ENCODE results near the gene KDM4B.

The KDM4B gene

DNA sequence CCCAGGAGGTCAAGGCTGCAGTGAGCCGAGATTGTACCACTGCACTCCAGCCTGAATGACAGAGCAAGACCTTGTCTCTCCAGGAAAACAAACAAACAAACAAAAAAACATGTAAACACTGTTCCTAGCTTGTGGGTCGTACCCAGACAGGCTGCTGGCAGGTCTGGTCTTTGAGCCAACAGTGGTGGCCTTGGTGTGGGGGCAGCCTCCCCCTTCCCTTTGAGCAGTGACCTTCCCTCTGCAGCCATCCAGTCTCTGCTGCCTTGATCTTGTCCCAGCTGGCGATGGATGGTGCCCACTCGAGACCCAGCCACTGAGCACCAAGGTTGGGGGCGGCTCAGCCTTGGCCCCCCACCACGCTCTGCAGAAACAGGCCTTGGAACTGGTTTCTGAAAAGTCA lies 143.3 kb downstream of the KDM4B start:
- no peak for DNase-seq

DNA sequence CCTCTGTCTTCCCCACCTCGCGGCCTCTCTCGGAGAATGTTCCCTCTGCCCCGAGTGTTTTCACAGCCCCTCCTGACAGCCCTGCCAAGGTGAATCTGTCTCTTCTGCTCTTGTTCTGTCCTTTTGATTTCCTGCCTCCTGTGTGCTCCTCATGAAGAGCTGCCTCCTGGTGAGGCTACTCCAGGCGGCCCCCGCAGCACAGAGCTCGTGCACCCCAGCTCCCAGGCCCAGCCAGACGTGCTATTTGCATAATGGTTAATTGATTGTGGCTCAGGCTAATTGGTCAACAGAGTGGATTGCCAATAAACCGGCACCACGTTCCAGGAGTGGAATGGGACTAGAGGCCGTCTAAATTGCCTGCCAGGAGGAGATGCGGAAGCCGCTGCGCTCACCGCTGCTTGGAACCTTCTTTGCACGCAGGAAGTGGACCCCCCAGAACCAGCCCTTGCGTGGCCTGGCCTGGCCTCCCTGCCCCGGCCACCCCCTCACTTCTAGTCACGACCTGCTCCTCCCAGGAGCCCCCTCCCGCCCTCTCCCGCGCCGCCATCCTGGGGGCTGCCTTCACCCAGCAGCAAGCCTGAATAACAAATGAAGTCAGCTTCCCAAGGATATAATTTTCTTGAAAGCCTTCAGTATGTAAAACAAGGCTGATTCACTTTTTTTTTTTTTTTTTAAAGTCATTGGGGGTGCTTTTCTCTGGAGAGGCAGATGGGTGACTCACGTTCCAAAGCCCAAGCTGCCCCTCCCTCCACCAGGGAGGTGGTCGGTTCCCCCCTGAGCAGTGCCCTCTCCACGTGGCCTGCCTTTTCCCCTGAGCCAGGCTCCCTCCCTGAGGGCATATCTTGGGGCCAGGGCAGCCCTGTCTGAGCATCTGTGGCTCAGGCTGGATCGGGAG lies 144.0 kb downstream of the KDM4B start:
- DNase-seq, result no peak

DNA sequence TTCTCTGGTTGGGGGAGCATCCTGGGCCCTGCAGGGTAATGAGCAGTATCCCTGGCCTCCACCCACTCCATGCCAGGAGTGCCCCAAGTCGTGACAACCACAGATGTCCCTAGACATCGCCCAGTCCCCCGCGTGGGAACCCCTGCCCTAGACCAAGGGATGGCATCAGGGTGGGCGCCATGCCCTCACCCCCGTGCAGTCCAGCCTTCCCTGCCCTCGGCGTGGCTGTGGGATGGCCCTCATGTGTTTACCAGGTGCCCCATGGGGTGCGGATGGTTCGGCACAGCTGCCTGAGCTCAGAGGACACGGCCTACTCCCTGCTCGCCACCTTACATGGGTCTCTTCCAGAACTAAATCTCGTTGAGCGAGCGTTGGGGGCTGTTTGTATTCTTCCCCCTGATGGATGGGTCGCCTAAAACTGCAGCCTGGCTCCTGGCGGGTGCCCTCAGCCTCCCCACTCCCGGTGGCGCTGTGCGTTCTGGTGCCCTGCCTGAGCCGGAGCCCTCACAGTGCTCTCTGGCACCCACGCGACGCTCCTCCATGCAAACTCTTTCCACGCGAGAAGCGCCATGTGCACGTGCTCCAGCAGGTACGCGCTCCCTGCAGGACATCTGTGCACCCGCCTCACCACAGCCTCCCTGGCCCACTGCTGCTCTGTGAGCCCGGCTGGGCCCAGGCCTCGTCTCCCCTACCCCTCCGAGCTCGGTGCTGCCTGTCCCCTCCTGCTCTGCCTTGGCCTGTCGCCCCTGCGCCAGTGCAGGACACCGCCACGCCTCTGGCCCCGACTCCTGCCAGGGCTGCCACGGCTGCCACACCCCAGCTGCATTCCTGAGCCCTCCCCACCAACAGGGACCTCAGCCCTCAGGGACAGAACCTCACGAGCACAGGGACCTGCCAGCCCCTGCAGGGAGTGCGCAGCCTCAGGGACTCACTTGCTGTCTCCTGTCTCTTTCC lies 145.0 kb downstream of the KDM4B start:
- no peak for DNase-seq

DNA sequence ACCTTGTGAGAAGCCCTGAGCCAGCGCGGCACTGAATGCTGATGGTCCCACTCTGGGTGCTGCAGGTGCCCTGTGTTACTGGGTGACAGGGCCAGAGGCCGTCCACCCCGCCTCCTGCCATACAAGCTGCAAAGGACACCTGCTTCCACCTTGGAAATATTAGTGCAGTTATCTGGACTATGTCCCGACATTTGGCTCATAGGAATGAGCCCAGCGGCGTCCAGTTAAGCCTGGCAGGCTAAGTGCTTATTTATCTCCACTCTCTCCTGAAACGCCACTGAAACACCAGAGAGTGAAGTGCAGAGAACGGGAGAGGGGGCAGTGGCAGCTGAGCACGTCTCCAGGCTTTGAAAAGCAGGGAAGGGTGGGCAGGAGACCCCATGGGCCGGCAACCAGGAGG lies 145.8 kb downstream of the KDM4B start:
- DNase-seq, result no peak

DNA sequence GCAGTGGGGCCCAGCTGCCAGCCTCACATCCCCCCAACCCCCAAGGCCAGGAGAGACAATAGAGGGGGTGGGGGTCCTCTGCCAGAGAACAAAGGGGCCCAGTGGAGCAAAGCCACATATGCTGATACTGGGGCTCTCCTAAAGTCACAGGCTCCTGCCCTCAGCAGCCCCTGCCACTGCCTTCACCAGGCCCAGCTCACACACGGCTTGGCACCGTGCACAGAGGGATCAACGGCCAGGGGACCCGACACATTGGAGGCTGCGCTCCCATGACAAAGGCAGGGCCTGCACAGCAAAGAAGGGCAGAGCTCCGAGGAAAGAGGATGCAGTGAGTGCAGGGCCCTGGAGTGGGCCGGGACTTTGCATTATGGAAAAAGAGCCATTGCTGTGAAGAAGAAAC lies 146.4 kb downstream of the KDM4B start:
- DNase-seq, result no peak

DNA sequence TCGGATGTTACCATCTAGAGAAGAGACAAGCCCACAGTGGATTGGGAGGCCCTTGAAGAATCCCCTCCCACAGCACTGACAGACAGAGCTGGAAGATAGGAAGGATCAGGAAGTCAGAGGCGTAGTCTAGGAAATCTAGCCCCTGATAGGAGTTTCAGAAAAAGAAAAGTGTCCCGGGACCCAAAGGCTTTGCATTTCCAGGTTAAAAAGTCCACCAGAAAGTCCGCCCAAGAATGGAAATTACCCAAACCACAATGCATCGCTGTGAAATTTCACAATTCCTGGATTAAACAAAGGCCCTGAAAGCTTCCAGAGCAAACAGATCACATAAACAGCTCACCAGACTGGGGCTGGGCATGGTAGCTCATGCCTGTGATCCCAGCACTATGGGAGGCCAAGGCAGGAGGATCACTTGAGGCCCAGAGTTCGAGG lies 146.9 kb downstream of the KDM4B start:
- DNase-seq, result no peak

DNA sequence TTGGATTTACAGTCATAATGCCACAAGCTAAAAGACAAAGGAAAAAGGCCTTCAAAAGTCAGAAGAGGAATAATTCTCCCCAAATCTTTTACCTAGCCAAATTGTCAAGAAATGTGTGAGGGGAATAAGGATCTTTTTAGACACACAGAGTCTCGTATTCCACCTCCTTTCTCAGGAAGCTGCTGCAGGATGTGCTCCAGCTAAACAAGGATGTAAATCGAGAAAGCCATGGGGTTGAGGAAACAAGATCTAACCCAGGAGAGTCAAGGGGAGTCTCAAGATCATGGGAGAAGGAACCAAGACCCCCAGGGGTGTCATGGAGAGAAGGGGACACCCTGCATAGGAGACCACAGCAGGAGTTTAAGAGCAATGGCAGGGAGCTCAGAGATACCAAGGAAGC lies 147.4 kb downstream of the KDM4B start:
- DNase-seq, result no peak

DNA sequence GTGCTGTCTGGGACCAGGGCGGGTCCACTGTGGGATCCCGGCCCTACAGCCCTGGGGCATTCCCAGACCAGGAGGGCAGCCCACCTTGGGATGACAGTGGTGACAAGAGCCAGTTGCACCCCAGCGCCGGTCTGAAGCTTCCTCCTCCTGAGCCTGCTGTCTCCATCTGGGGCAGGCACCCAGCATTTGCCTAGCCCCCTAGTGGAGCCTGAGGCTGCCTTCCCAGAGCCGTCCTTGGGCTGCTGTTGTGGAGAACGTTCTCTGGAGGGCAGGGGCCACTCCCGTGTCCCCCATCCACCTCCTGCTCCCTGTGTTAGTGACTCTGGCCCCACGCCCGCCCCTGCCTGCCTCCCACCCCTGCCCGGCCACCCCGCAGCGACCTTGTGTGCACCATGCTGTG lies 148.5 kb downstream of the KDM4B start:
- no peak for DNase-seq

DNA sequence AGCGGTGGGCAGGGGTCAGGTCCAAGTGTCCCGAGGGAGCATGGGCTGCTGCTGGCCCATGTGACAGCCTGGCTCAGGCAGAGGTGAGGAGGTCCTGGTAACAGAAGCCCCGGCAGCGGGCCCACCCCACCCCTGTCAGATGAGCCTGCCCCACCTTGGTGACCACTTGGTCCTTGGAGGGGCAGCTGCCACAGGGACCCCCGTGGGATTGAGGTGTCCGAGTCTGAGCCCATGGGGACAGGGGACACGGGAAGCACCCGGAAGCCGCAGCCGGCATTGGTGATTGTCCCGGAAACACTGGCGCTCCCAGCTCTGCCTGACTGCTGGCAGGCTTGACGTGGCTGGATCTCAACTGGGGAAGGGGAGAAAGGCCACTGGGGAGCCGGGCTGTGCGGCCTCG lies 149.1 kb downstream of the KDM4B start:
- DNase-seq, result no peak

DNA sequence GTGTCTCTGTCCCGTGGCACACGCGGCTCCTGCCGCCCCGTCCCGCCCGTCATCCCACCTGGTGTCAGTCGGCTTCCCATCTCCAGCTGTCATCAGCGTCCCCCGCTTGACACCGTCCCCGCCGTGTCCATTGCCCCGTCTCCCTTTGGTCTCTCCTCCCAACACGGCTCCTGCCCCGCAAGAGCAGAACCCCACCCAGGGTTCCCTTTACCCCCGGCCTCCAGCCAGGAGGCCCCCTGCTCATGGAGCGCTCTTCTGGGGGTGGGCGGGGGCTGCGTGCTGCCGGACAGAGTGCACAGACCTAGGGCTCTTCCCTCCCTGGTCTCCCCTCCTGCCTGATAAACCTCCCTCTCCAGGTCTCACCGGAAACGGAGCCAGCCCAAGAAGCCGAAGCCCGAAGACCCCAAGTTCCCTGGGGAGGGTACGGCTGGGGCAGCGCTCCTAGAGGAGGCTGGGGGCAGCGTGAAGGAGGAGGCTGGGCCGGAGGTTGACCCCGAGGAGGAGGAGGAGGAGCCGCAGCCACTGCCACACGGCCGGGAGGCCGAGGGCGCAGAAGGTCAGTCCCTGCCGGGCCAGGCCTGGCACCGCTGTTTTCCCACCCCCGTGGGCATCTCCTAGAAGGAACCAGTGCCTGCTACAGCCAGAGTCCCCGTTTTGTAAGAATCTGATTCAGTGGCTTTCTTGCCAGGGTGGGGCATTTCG lies 150.5 kb downstream of the KDM4B start:
- no peak for DNase-seq

DNA sequence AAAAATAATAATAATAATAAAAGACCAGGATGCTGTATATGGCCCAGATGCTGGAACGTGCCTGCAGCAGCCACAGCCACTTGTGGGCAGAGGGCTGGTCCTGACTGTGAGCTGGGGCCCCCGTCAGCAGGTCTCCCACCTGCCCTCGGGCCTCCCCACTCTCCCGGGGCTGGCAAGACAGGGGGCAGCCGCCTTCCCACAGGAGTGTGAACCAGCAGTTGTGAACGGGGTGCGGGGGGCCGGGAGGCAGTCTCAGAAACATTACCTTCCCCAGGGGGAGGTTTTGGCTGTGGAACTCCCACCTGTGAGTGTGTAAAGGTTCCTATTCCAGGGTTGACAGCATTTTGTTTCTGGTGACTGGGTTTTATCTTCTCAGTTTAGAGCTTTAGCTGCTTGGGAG lies 151.4 kb downstream of the KDM4B start:
- DNase-seq, result no peak

DNA sequence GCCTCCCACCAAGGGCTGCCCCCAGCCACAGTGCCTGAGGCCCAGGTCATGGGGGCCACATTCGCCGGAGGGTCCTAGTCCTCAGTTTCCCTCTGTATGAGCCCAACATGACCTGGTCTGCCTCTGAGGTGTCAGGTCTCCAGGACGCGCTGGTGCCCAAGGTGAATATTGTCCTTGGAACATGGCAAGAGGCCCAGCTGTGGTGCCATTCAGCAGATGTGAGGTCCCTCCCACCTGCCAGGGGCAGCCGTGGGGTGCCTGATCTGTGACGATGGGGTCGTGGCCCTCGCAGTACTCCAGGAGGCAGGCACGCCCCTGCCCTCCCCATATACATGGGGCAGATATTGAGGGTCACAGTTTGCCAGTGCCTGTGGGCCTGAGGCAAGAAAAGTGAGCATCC lies 151.9 kb downstream of the KDM4B start:
- DNase-seq, result no peak

DNA sequence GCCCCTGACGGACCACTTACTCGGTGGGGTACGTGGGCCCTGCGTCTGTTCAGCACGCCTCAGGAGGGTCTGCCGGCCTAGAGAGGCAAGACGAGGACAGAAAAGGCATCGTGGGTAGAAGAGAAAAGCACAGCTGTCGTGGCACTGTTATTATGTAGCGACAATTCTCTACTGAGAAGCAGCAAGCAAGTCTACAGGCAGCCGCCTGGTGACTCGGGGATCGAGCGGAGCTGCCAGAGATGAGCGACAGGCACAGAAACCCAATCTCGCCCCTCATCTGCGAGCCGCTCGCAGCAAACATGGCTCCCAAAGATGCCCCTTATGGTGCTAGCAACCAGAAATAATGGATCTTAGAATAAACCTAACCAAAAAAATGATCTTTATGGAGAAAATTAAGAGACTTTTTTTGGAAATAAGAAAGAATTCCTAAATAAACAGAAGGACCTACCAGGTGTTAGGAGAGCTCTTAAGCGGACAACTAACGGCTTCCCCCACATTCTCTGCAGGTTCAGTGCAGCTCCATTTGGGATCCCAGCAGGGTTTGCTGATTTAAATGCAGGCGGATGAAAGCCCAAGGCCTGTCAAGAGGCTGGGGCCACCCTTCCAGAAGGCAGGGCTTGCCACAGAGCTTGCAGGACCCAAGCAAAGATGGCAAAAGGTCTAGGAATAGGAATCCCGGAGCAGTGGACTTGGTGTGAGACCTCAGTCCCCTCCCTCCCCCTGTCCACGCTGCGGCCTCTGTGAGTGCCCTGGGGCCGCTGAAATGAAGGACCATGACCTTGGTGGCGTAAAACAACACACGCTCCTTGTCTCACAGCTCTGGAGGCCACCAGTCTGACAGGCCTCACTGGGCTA lies 152.6 kb downstream of the KDM4B start:
- DNase-seq, result no peak

DNA sequence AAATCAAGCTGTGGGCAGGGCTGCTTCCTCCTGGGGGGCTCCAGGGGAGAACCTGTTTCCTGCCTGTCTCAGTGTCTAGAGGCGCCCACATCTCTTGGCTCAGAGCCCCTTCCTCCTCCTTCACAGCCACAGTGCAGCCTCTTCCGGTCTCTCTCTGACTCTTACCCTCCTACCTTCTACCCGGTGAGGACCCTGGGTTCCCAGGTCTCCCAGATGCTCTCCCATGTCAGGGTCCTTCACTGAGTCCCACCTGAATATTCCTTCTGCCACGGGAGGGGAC lies 153.1 kb downstream of the KDM4B start:
- no peak for DNase-seq

DNA sequence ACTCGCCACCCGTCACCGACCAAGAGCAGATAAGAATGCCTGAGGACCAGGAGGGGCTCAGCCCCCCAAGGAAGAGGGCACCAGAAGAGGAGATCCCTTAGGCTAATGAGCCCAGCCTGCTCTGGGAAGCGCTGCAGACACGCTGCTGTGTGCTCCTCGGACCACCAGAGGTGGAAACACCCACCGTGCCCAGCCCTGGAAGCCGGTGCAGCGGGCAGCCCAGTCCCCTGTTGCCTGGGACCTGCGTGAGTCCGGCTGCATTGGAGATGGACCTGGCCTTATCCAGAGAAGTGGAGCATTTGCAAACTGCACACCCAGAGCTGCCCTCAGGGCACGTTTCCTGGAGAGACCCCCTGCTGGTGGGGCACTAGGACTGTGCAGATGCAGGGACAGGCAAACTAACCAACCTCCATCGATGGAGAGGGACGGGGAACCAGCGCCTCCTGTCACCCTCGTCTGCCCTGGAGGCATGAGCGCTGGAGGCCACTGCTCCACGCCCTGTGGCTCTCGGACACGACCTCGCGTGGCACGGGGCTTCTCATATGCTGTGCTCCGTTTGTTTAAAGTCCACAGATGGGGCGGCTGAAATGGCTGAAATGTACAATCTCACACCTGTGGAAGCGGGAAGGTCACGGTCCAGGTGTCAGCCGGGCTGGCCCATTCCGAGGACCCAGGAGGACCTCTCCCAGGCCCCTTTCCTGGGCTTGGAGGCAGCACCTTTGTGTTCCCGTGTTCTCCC lies 153.9 kb downstream of the KDM4B start:
- no peak for DNase-seq

DNA sequence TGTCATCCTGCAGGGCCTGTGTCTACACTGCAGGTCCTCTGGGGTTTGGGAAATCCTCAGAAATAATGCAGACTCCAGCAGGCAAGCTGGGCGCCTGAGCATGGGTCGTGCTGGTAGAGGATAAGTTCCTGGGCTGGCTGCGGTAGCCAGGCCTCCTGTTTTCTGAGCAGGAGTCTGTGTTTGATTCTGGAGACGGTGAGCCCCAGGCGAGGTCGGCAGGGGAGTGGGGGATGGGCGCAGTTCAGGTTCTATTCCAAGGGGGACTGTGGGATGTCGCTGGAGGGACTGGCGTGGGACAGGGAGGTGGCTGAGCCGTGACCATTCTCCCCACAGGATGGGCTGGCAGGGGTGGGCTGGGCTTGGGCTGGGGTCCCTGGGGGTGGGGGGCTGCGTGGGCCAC lies 154.7 kb downstream of the KDM4B start:
- DNase-seq, result no peak

DNA sequence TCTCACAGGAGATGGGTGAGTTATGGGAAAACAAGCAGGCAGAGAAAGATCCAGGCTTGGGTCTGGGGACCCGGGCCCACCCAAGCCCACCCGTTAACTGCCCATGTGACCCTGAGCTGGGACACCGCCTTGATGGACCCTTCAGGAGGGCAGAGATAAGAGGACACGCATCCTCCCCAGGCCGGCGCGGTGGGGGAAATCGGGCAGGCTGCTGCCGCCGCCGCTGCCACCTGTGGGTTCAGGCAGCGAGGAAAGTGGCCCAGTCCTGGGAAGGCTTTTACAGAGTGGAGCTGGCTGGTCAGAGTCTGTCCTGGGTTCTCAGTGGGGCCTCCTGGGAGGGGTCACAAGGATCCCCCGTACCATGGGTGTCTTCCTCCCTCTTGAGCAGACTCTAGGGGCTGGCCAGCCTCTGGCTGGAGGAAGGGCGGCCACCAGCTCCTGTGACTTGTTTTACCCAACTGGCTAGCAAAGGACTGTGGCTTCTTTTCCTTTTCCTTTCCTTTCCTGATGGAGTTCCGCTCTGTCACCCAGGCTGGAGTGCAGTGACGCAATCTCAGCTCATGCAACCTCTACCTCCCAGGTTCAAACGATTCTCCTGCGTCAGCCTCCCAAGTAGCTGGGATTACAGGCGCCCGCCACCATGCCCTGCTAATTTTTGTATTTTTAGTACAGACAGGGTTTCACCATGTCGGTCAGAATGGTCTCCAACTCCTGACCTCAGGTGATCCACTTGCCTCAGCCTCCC lies 155.4 kb downstream of the KDM4B start:
- no peak for DNase-seq

DNA sequence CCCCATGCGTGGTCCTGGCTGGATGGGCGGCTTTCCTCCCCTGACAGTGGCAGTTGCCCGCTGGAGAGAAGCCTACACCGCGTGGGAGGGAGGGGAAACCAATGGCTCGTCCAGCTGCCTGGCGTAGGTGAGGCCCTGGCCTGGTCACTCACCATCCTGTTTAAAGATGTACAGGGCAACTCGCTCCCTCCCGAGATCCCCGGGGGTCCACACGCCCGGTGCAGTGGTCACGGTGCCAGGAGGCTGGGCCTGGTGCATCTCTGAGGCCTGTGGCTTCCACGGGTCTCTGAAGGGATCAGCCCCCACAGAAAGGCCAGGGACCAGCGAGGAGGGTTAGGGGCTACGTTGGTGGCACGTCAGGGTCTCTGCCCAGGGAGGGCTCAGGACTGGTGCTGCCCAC lies 156.5 kb downstream of the KDM4B start:
- DNase-seq, result no peak

DNA sequence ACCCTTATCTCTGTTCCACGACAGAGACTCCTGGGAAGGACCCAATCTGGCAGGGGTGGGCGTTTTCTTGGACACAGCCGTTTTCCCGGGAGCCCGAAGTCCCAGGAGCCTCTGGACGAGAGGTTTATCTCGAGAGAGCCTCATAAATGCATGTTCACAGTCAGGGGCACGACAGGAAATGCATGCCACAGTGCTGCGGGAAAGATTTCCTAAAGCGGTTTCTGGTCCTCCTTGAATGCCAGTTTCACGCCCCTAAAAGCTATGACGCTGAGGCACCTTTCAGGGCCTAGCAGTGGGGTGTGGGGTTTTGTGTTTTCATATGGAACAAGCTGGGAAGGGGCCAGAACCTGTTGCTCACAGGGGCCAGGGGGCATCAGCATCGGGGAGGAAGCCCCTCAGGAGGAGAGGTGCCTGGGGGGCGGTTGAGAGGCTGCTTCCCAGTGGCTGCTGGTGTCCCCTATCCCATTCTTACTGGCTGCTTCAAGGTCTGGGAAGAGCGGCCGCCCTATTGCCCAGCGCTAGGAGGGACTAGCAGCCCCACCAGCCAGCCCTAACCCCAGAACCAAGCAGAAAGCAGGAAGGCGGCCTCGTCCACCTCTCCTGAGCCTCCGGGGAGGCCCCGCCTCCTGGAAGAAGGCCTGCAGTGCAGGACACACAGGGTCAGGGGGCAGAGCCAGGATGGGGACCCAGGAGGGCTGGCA lies 157.0 kb downstream of the KDM4B start:
- DNase-seq, result no peak

DNA sequence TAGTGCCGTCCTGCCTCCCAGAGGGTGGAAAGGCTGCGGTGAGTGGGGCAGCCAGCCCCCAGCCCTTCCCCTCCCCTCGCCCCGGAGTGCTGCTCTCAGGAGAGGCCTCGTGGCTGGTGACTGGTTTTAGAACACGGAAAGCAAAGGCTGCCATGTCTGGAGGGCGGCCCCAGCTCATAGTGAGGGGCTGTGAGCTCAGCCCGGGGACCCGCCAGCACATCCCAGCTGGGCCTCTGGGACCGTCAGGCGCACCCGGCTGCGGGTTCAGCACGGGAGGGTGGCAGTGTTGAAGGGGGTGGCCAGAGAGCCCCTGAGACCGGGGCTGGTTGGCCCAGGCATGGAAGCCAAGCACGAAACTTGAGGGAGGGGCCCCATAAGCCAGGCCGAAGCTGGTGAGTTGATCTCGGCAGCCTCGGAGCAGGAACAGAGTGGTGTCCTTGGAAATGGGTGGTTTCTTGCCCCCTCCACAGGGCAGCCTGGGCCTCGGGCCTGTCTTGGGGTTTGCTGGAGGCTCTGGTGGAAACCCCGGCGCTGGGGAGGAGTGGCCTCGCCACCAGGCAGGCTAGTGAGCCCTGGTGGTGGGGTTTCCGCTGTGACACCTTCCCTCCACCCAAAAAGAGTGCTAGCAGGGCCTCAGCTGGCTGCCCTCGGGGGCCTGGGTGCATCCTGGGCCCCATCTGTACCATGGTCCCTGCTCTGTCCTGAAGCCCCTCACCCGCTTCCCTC lies 157.7 kb downstream of the KDM4B start:
- DNase-seq, result no peak

Measured in NCI-H2029 (cell line).